AG09319 (cell line): ENCODE measurements around the gene UBA52.
"Not testable (repeated sequence)": the region's sequence is repeated elsewhere in the genome, so short reads cannot be mapped to it uniquely, and the experiment has no call there.

ENCODE experiments used
- DNase-seq: peaks from one replicate; pipeline ENCODE4 v3.0.0-alpha.2; 2010; ENCODE audit warnings: low read depth; ENCODE audit errors: extremely low read depth
- CTCF ChIP-seq: IDR thresholded peaks from 2 replicates; pipeline ENCODE4 v1.5.1; 2011; ENCODE audit warnings: low read depth, mild to moderate bottlenecking, inconsistent platforms, low read length, moderate library complexity

Gene UBA52

GRCh38 chr19:18532168-18532890 lies 39.3 kb upstream of the UBA52 start:
- no peak for DNase-seq
- no peak for TF ChIP-seq CTCF

- DNase-seq: no peak
- TF ChIP-seq CTCF: no peak
Observed at GRCh38 chr19:18533058-18533457, 38.6 kb upstream of the UBA52 start.

GRCh38 chr19:18536475-18536874 lies 35.2 kb upstream of the UBA52 start:
- no peak for TF ChIP-seq CTCF
- DNase-seq: no peak

- DNase-seq: no peak
- no peak for TF ChIP-seq CTCF
Observed at GRCh38 chr19:18537431-18537830, 34.2 kb upstream of the UBA52 start.

- DNase-seq: no peak
- no peak for TF ChIP-seq CTCF
Observed at GRCh38 chr19:18538115-18538514, 33.5 kb upstream of the UBA52 start.

- no peak for DNase-seq
- no peak for TF ChIP-seq CTCF
Observed at GRCh38 chr19:18539372-18539771, 32.3 kb upstream of the UBA52 start.

- not testable (repeated sequence) for DNase-seq
Observed at GRCh38 chr19:18540200-18540599, 31.5 kb upstream of the UBA52 start.
